WERI-Rb-1 (cell line): Measurements from ENCODE around the gene MAN1C1.

ENCODE experiments used
- DNase-seq: peaks from one replicate; pipeline ENCODE4 v3.0.0-alpha.2; 2020
- H3K27ac ChIP-seq: fragments of 250-450 bp; sonication (Bioruptor Pico); 2 replicates; pipeline ENCODE4 v1.5.1; 2020; ENCODE audit warnings: mild to moderate bottlenecking, moderate library complexity
- H3K27me3 ChIP-seq: fragments of 250-450 bp; sonication (Bioruptor Pico); 2 replicates; pipeline ENCODE4 v1.5.1; 2021; ENCODE audit warnings: mild to moderate bottlenecking, low read depth, moderate library complexity; ENCODE audit not compliant: insufficient read depth, severe bottlenecking
- H3K36me3 ChIP-seq: fragments of 250-450 bp; sonication (Bioruptor Pico); 2 replicates; pipeline ENCODE4 v1.5.1; 2020; ENCODE audit warnings: mild to moderate bottlenecking, moderate library complexity
- H3K4me3 ChIP-seq: 2 replicates; pipeline ENCODE4 v1.5.1; 2011; ENCODE audit warnings: low read depth, mild to moderate bottlenecking, control low read depth, low read length
- H3K9me3 ChIP-seq: fragments of 250-450 bp; sonication (Bioruptor Pico); 2 replicates; pipeline ENCODE4 v1.5.1; 2021; ENCODE audit warnings: mild to moderate bottlenecking, moderate library complexity; ENCODE audit not compliant: severe bottlenecking
- CTCF ChIP-seq: IDR thresholded peaks from 2 replicates; pipeline ENCODE4 v1.5.1; 2011; ENCODE audit warnings: low read depth, mild to moderate bottlenecking, control low read depth, inconsistent platforms, low read length

The MAN1C1 gene

GRCh38 chr1:25705699-25706098 lies 89.1 kb downstream of the MAN1C1 start:
- Histone ChIP-seq H3K36me3 (no peaks in the 10 kb centered on the region), H3K9me3 (no peaks in the 10 kb centered on the region)

GRCh38 chr1:25706146-25707089 lies 89.8 kb downstream of the MAN1C1 start:
- Histone ChIP-seq H3K9me3 (no peaks in the 10 kb centered on the region), H3K27me3 (no peaks in the 10 kb centered on the region), H3K27ac (no peak overlapping the region), H3K4me3 (no peak overlapping the region), H3K36me3 (no peaks in the 10 kb centered on the region)
- DNase-seq = no peak
- no peak for TF ChIP-seq CTCF

More at GRCh38 chr1:25705699-25706098, 89.1 kb downstream of the MAN1C1 start:
- no peaks in the 10 kb centered on the region for H3K27me3 ChIP-seq
- H3K27ac ChIP-seq = no peak overlapping the region
- H3K4me3 ChIP-seq = no peak overlapping the region
- TF ChIP-seq CTCF = no peak
- no peak for DNase-seq

GRCh38 chr1:25707280-25708016 lies 90.9 kb downstream of the MAN1C1 start:
- H3K9me3 ChIP-seq = no peaks in the 10 kb centered on the region
- no peak overlapping the region for H3K4me3 ChIP-seq
- no peak overlapping the region for H3K27ac ChIP-seq
- DNase-seq = no peak
- no peaks in the 10 kb centered on the region for H3K36me3 ChIP-seq
- TF ChIP-seq CTCF = no peak
- no peaks in the 10 kb centered on the region for H3K27me3 ChIP-seq

DNA sequence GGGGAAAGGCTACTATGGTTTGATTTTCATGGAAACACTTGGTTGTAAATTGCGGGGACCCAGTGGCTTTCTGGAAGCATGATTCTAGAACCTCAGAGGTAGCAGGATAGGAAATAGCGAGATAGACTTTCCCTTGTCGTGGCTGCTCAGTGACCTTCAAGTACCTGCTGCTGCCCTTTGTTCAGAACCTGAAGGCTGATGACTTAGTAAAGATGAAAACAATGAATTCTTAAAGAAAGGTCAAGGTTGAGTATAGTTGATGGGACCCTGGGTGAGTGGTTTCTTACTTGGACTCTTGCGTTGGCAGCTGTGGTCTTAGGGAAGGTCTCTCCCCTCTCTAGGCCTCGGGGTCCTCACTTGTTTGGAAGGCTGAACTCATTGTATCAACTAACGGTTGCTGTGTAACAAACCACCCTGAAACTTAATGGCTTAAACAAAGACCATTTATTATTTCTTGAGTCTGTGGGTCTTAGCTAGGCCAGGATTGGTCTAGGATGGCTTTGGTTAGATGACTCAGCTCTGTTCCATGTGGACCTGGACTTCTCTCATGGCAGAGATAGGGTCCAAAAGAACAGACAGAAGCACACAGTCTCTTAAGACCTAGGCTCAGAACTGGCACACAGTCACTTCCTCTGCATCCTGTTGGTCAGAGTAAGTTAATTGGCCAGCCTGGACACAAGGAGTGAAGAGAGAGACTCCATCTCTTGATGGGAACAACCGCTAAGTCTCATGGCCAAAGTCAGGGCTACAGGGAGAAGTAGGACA lies 94.2 kb downstream of the MAN1C1 start:
- H3K36me3 ChIP-seq = no peaks in the 10 kb centered on the region
- no peak overlapping the region for H3K4me3 ChIP-seq
- DNase-seq = no peak
- H3K27me3 ChIP-seq = no peaks in the 10 kb centered on the region
- no peak overlapping the region for H3K27ac ChIP-seq
- TF ChIP-seq CTCF = no peak
- H3K9me3 ChIP-seq = no peaks in the 10 kb centered on the region

GRCh38 chr1:25711555-25712298 lies 95.1 kb downstream of the MAN1C1 start:
- no peak overlapping the region for H3K27ac ChIP-seq
- no peak overlapping the region for H3K4me3 ChIP-seq
- no peaks in the 10 kb centered on the region for H3K27me3 ChIP-seq
- H3K9me3 ChIP-seq = no peaks in the 10 kb centered on the region
- DNase-seq = no peak
- H3K36me3 ChIP-seq = no peaks in the 10 kb centered on the region
- TF ChIP-seq CTCF = no peak
